ENCODE data around the gene KIF17. TPM values are rescaled to one million over a fixed set of nuclear protein-coding genes. Genes with fewer than 3 reads are reported as not detected.

Gene KIF17
- total and polyA plus RNA-seq, 4 donors: 4.1 to 9.6 (median 5.9) TPM

DNA sequence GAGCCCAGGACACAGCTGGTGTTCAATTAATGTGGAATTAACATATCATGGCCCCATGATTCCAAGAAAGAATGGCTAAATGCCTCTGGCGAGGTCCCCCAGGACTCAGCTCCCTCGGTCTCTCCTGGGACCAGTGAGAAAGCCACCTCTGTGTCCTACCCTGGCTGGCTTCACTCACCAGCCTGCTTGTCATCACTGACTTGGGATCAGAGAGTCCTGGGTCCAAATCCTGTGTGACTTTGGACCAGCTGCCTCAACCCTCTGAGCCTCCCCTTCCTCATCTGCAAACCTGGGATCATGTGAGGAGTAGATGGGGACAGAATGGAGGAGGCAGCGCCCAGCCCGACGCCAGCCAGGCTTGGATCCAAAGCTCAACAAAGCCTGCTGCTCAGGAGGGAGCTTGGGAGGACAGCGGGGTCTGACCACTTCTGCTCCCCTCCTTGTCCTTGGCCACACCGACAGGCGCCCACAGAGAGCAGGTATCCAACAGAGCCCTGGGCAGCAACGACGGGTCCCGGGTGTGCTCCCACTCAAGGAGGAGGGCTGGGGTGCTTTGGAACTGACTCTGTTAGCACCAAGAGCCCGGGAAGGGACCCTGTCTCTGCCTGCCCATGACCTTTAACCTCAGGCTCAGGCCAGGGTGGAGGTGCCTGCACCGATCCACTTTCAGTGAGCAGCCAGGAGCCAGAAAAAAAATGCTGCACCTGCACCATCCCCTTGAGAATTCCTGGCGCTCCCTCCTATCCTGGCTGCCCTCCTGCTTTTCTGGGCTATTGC lies 11.5 kb upstream of the KIF17 start:
- ATAC-seq (ENCODE audit: insufficient read depth, low FRiP score) (no peak), DNase-seq (peak in 1 of 3 donors; percentile 9)
- TF ChIP-seq, protein P1, sequence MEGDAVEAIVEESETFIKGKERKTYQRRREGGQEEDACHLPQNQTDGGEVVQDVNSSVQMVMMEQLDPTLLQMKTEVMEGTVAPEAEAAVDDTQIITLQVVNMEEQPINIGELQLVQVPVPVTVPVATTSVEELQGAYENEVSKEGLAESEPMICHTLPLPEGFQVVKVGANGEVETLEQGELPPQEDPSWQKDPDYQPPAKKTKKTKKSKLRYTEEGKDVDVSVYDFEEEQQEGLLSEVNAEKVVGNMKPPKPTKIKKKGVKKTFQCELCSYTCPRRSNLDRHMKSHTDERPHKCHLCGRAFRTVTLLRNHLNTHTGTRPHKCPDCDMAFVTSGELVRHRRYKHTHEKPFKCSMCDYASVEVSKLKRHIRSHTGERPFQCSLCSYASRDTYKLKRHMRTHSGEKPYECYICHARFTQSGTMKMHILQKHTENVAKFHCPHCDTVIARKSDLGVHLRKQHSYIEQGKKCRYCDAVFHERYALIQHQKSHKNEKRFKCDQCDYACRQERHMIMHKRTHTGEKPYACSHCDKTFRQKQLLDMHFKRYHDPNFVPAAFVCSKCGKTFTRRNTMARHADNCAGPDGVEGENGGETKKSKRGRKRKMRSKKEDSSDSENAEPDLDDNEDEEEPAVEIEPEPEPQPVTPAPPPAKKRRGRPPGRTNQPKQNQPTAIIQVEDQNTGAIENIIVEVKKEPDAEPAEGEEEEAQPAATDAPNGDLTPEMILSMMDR (IDR thresholded peaks at IDR 0.05; ENCODE audit: control extremely low read depth, extremely low read depth): no peak
- no peaks in the 10 kb centered on the region for H3K36me3 ChIP-seq (ENCODE audit: control insufficient read depth in 4 of 4, insufficient read depth in 4 of 4, low read length in 4 of 4)
- no peak overlapping the region for H3K4me3 ChIP-seq
- peaks cover 0 to 2% (median 0%) of the 10 kb centered on the region in 4 donors for H3K9me3 ChIP-seq (ENCODE audit: control insufficient read depth in 4 of 4, insufficient read depth in 3 of 4, low read length in 3 of 4)
- WGBS, 2 donors: 57 to 58% methylated on average over 14 of the region's 14 CpGs
- no peak overlapping the region for H3K27ac ChIP-seq (ENCODE audit: low read depth in 1 of 2, low read length in 1 of 2)
- H3K9ac ChIP-seq (ENCODE audit: insufficient read depth in 1 of 2, low read length in 2 of 2): no peak overlapping the region
- H3K27me3 ChIP-seq (ENCODE audit: control insufficient read depth in 3 of 3, insufficient read depth in 3 of 3, low read length in 2 of 3): peaks cover 0 to 43% (median 26%) of the 10 kb centered on the region in 3 donors
- peaks cover 0 to 16% (median 8%) of the 10 kb centered on the region in 5 donors for H3K4me1 ChIP-seq (ENCODE audit: control insufficient read depth in 5 of 5, insufficient read depth in 5 of 5, low read length in 5 of 5)

DNA sequence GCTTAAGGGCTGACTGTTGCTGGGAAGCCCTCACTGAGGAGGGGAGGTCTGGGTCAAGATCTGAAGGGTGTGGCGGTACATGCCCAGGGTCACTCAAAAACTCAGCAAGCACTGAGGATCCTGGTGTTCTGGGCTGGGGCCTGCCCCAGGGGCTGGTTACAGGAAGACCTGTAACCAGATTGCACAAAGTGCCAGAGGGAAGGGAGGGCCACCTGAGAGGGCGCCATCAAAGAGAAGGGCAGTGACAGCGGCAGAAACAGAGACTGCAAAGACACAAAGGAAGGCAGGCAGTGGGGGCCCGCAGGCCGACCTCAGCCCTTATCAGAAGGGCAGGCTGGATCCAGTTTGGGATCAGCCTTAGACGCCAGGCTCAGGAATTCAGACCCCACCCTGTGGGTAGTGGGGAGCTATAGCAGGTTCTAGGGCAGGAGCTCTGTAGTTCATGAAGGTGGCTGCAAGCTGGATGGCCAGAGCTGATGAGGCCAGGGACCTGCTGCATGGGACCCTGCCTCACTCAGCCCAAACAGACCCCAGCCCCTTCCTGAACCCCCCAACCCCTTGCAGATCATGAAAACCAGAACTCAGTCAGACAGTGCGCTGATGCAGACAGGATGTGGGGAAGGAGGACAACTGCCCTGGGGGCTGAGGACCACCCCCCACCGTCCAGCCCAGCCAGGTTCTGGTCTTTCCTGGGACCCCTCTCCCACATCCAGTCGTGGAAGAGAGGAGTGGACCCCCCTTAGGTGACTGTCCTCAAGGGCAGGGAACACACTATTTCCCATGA lies 10.8 kb upstream of the KIF17 start:
- peaks cover 0 to 2% (median 0%) of the 10 kb centered on the region in 4 donors for H3K9me3 ChIP-seq (ENCODE audit: control insufficient read depth in 4 of 4, insufficient read depth in 3 of 4, low read length in 3 of 4)
- DNase-seq (peak in 1 of 3 donors; percentile 11), ATAC-seq (ENCODE audit: insufficient read depth, low FRiP score) (no peak)
- 63 to 70% methylated on average over 9 of the region's 9 CpGs for WGBS, 2 donors
- no peak overlapping the region for H3K27ac ChIP-seq (ENCODE audit: low read depth in 1 of 2, low read length in 1 of 2)
- H3K4me3 ChIP-seq: no peak overlapping the region
- TF ChIP-seq, protein P1 (IDR thresholded peaks at IDR 0.05; ENCODE audit: control extremely low read depth, extremely low read depth): no peak
- H3K9ac ChIP-seq (ENCODE audit: insufficient read depth in 1 of 2, low read length in 2 of 2): no peak overlapping the region
- H3K27me3 ChIP-seq (ENCODE audit: control insufficient read depth in 3 of 3, insufficient read depth in 3 of 3, low read length in 2 of 3): peaks cover 0 to 43% (median 26%) of the 10 kb centered on the region in 3 donors
- H3K4me1 ChIP-seq (ENCODE audit: control insufficient read depth in 5 of 5, insufficient read depth in 5 of 5, low read length in 5 of 5): peaks cover 0 to 16% (median 8%) of the 10 kb centered on the region in 5 donors
- no peaks in the 10 kb centered on the region for H3K36me3 ChIP-seq (ENCODE audit: control insufficient read depth in 4 of 4, insufficient read depth in 4 of 4, low read length in 4 of 4)

DNA sequence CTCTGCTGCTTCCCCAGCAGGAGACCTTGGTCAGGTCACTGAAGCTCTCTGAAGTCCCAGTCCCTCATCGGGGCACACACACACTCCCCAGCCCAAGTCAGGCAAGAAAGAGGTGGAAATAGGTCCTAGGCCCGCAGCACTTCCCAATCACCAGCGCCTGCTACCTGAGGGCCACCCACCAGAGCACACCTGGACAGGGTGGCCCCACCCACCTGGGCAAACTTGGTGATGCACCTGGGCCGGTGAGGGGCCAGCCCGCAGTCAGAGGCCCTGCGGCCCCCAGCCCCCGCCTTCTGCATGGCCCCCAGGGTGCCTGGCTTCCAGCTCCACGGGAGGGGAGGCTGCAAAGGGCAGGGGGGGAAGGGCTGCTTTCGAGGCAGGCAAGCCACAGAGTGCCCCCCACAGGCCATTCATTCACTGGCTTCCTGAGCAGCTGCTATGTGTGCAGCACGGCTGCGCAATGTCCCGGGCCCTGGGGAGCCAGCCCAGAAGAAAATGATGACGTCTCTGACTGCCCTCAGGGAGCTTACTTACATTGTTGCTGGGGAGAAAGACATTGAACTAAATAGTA lies 10.0 kb upstream of the KIF17 start:
- WGBS, 2 donors: 50 to 51% methylated on average over 12 to 13 of the region's 13 CpGs
- peaks cover 0 to 2% (median 0%) of the 10 kb centered on the region in 4 donors for H3K9me3 ChIP-seq (ENCODE audit: control insufficient read depth in 4 of 4, insufficient read depth in 3 of 4, low read length in 3 of 4)
- H3K9ac ChIP-seq (ENCODE audit: insufficient read depth in 1 of 2, low read length in 2 of 2): no peak overlapping the region
- H3K4me3 ChIP-seq: no peak overlapping the region
- no peak overlapping the region for H3K27ac ChIP-seq (ENCODE audit: low read depth in 1 of 2, low read length in 1 of 2)
- peaks cover 0 to 12% (median 4%) of the 10 kb centered on the region in 5 donors for H3K4me1 ChIP-seq (ENCODE audit: control insufficient read depth in 5 of 5, insufficient read depth in 5 of 5, low read length in 5 of 5)
- no peaks in the 10 kb centered on the region for H3K36me3 ChIP-seq (ENCODE audit: control insufficient read depth in 4 of 4, insufficient read depth in 4 of 4, low read length in 4 of 4)
- peak in 1 of 3 donors; percentile 12 for DNase-seq
- peaks cover 0 to 40% (median 26%) of the 10 kb centered on the region in 3 donors for H3K27me3 ChIP-seq (ENCODE audit: control insufficient read depth in 3 of 3, insufficient read depth in 3 of 3, low read length in 2 of 3)
- no peak for ATAC-seq (ENCODE audit: insufficient read depth, low FRiP score)
- TF ChIP-seq, protein P1 (IDR thresholded peaks at IDR 0.05; ENCODE audit: control extremely low read depth, extremely low read depth): no peak

Measured in lung (tissue), 12 donors.